ENCODE results near the gene AFF2.

Gene AFF2

DNA sequence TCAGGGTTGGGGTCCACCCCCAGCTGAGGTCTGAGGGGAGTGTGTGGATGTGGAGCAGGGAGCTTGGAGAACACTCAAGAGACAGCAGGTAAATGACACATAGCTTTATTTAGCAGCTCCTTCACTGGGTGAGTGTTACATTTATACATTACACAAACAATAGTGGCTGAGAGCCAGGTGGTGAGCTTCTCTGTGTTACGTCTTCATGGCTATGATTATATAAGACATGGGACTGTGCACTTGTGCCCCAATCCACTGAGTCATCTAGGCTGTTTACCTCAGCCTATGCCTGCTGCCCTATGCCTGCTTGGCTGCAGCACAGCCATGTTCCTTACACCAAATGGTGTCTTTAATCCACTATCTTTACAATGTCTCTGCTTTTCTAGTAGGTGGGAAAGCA is 459.6 kb downstream of the AFF2 start:
- no peak for ATAC-seq
- TF ChIP-seq TCF4 (CRISPR knock-in tag; IDR thresholded peaks at IDR 0.05; ENCODE audit: borderline replicate concordance) (no peak), ISL1 (CRISPR knock-in tag; IDR thresholded peaks at IDR 0.05) (no peak), ZFP3 (CRISPR knock-in tag; IDR thresholded peaks at IDR 0.05) (no peak), ZFP30 (CRISPR knock-in tag; IDR thresholded peaks at IDR 0.05) (no peak), ZNF8 (CRISPR knock-in tag; IDR thresholded peaks at IDR 0.05) (no peak), ZNF565 (CRISPR knock-in tag; conservative IDR thresholded peaks at IDR 0.05; ENCODE audit: low read depth) (no peak), ARNTL (CRISPR knock-in tag; IDR thresholded peaks at IDR 0.05; ENCODE audit: borderline replicate concordance, low read depth) (no peak), GLIS3 (CRISPR knock-in tag; IDR thresholded peaks at IDR 0.05) (no peak), ZC3H10 (CRISPR knock-in tag; IDR thresholded peaks at IDR 0.05) (no peak), RARB (CRISPR knock-in tag; IDR thresholded peaks at IDR 0.05) (no peak), ZNF70 (CRISPR knock-in tag; IDR thresholded peaks at IDR 0.05) (no peak), ESRRG (CRISPR knock-in tag; IDR thresholded peaks at IDR 0.05) (no peak), BACH2 (CRISPR knock-in tag; IDR thresholded peaks at IDR 0.05; ENCODE audit: borderline replicate concordance) (no peak)
- TF ChIP-seq, protein P1, sequence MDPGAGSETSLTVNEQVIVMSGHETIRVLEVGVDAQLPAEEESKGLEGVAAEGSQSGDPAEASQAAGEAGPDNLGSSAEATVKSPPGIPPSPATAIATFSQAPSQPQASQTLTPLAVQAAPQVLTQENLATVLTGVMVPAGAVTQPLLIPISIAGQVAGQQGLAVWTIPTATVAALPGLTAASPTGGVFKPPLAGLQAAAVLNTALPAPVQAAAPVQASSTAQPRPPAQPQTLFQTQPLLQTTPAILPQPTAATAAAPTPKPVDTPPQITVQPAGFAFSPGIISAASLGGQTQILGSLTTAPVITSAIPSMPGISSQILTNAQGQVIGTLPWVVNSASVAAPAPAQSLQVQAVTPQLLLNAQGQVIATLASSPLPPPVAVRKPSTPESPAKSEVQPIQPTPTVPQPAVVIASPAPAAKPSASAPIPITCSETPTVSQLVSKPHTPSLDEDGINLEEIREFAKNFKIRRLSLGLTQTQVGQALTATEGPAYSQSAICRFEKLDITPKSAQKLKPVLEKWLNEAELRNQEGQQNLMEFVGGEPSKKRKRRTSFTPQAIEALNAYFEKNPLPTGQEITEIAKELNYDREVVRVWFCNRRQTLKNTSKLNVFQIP (CRISPR knock-in tag; IDR thresholded peaks at IDR 0.05; ENCODE audit: borderline replicate concordance, low read depth) = no peak
- TF ChIP-seq, protein P2, sequence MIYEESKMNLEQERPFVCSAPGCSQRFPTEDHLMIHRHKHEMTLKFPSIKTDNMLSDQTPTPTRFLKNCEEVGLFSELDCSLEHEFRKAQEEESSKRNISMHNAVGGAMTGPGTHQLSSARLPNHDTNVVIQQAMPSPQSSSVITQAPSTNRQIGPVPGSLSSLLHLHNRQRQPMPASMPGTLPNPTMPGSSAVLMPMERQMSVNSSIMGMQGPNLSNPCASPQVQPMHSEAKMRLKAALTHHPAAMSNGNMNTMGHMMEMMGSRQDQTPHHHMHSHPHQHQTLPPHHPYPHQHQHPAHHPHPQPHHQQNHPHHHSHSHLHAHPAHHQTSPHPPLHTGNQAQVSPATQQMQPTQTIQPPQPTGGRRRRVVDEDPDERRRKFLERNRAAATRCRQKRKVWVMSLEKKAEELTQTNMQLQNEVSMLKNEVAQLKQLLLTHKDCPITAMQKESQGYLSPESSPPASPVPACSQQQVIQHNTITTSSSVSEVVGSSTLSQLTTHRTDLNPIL (CRISPR knock-in tag; IDR thresholded peaks at IDR 0.05; ENCODE audit: low read depth) = no peak

DNA sequence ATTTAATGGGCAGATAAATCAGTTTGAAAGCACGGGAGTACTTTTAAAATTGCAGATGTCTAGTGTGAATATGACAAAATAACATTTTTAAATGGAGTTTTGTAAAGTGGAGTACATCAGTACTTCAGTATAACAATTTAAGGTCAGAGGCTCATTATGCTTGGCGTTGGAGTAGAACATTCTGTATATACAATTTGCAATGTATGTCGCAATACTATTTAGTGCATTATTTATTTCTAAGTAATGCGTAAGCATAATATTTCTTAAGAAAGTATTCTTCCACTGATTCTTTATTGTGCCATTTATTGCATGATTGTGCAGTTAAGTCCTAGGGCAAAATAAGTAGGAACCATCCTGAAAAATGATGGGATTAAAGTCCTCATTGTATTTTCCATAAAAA is 461.6 kb downstream of the AFF2 start:
- TF ChIP-seq ZFP30 (CRISPR knock-in tag; IDR thresholded peaks at IDR 0.05) = no peak
- TF ChIP-seq ARNTL (CRISPR knock-in tag; IDR thresholded peaks at IDR 0.05; ENCODE audit: borderline replicate concordance, low read depth) = no peak
- TF ChIP-seq ZC3H10 (CRISPR knock-in tag; IDR thresholded peaks at IDR 0.05) = no peak
- TF ChIP-seq ZNF565 (CRISPR knock-in tag; conservative IDR thresholded peaks at IDR 0.05; ENCODE audit: low read depth) = no peak
- TF ChIP-seq OSR1 (CRISPR knock-in tag; IDR thresholded peaks at IDR 0.05) = no peak
- TF ChIP-seq TCF4 (CRISPR knock-in tag; IDR thresholded peaks at IDR 0.05; ENCODE audit: borderline replicate concordance) = no peak
- TF ChIP-seq, protein P2 (CRISPR knock-in tag; IDR thresholded peaks at IDR 0.05; ENCODE audit: low read depth) = no peak
- TF ChIP-seq SNAI2 (CRISPR knock-in tag; IDR thresholded peaks at IDR 0.05) = no peak
- no peak for ATAC-seq

DNA sequence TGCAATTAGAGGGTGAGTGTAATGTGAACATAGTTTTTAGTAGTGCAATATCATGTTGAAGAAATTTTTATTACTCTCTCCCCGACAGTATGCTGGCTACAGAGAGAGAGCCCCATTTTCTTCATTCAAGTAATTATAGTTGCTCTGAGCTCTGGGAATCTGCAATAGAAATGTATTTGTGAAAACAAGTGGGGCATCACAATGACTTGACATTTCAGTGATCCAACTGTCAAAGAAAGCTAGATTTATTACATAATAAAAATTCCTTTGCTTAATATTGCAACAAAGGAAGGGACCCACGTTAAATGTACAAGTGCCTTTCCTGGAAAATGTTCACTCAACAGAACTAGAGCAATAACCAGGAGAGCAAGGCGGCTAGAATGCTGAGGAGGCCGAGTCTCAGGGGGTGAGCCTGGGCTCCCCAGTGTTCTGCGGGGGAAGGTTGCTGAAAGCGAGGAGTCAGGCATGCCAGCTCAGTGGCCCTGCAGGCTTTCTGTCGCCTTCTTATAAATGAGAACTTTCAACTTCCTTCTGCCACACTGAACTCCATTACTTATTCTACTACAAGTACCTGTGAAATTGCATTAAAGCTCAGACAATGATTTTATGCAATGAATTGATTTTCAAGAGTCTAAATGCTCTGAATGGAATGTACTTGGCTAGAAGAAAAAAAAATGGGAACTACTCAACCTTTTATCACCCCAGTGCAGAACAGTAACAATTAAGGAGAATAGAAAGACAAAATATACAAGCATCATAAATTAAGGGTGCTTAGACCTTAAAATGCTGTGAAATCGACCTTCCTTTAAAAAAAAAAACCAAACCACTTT is 476.4 kb downstream of the AFF2 start:
- TF ChIP-seq, protein P3, sequence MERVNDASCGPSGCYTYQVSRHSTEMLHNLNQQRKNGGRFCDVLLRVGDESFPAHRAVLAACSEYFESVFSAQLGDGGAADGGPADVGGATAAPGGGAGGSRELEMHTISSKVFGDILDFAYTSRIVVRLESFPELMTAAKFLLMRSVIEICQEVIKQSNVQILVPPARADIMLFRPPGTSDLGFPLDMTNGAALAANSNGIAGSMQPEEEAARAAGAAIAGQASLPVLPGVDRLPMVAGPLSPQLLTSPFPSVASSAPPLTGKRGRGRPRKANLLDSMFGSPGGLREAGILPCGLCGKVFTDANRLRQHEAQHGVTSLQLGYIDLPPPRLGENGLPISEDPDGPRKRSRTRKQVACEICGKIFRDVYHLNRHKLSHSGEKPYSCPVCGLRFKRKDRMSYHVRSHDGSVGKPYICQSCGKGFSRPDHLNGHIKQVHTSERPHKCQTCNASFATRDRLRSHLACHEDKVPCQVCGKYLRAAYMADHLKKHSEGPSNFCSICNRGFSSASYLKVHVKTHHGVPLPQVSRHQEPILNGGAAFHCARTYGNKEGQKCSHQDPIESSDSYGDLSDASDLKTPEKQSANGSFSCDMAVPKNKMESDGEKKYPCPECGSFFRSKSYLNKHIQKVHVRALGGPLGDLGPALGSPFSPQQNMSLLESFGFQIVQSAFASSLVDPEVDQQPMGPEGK (CRISPR knock-in tag; IDR thresholded peaks at IDR 0.05; ENCODE audit: borderline replicate concordance) = no peak
- TF ChIP-seq, protein P2 (CRISPR knock-in tag; IDR thresholded peaks at IDR 0.05; ENCODE audit: low read depth) = no peak
- TF ChIP-seq ESRRG (CRISPR knock-in tag; IDR thresholded peaks at IDR 0.05) = no peak
- TF ChIP-seq BACH2 (CRISPR knock-in tag; IDR thresholded peaks at IDR 0.05; ENCODE audit: borderline replicate concordance) = no peak
- no peak for TF ChIP-seq SNAI2 (CRISPR knock-in tag; IDR thresholded peaks at IDR 0.05)
- no peak for TF ChIP-seq ZNF565 (CRISPR knock-in tag; conservative IDR thresholded peaks at IDR 0.05; ENCODE audit: low read depth)
- TF ChIP-seq ARNTL (CRISPR knock-in tag; IDR thresholded peaks at IDR 0.05; ENCODE audit: borderline replicate concordance, low read depth) = no peak
- no peak for TF ChIP-seq TOX (CRISPR knock-in tag; IDR thresholded peaks at IDR 0.05; ENCODE audit: borderline replicate concordance)
- TF ChIP-seq RARB (CRISPR knock-in tag; IDR thresholded peaks at IDR 0.05) = no peak
- ATAC-seq = no peak
